DND-41 (cell line): Measurements from ENCODE around the gene EIF2B4.

Experiments used
- CTCF ChIP-seq: IDR thresholded peaks from 2 replicates; pipeline ENCODE4 v1.5.1; 2012; ENCODE audit warnings: borderline replicate concordance, low read length, moderate library complexity, mild to moderate bottlenecking; ENCODE audit not compliant: poor library complexity, severe bottlenecking; ENCODE audit errors: extremely low read depth
- EZH2 ChIP-seq: IDR thresholded peaks from 3 replicates; pipeline ENCODE4 v1.6.1; 2012; ENCODE audit warnings: borderline replicate concordance, low read depth, mild to moderate bottlenecking, moderate library complexity, low read length, inconsistent platforms; ENCODE audit not compliant: severe bottlenecking

GRCh38 chr2:27379383-27379835 is 9.3 kb upstream of the EIF2B4 start:
- TF ChIP-seq CTCF (no peak), EZH2 (no peak)
